GM12874 (cell line): Measurements from ENCODE around the gene GPR45.

Experiments used
- CTCF ChIP-seq: IDR thresholded peaks from 2 replicates; pipeline ENCODE4 v1.5.1; 2011; ENCODE audit warnings: low read depth, mild to moderate bottlenecking, control low read depth, low read length, moderate library complexity; ENCODE audit not compliant: insufficient read depth

GPR45 gene

GRCh38 chr2:105256431-105257047 is 15.0 kb downstream of the GPR45 start:
- TF ChIP-seq CTCF = no peak

- no peak for TF ChIP-seq CTCF
Measured at GRCh38 chr2:105257981-105258380, 16.4 kb downstream of the GPR45 start.

- TF ChIP-seq CTCF = no peak
Measured at GRCh38 chr2:105258835-105259350, 17.4 kb downstream of the GPR45 start.

GRCh38 chr2:105261061-105261460 is 19.5 kb downstream of the GPR45 start:
- no peak for TF ChIP-seq CTCF

- TF ChIP-seq CTCF = no peak
Measured at GRCh38 chr2:105262651-105263091, 21.1 kb downstream of the GPR45 start.

- TF ChIP-seq CTCF = no peak
Measured at GRCh38 chr2:105269426-105269825, 27.9 kb downstream of the GPR45 start.

- TF ChIP-seq CTCF = no peak
Measured at GRCh38 chr2:105271393-105272045, 30.0 kb downstream of the GPR45 start.
